ENCODE measurements around the gene APBB2. TPM values are rescaled to one million over a fixed set of nuclear protein-coding genes. Genes with fewer than 3 reads are reported as not detected.

APBB2 gene
- total and polyA plus RNA-seq, 2 of the 8 experiments (the other 6 are each of a cell fraction or from before 2014, with no cell fraction given): 58.7 to 59.4 TPM

- TF ChIP-seq, protein P1, sequence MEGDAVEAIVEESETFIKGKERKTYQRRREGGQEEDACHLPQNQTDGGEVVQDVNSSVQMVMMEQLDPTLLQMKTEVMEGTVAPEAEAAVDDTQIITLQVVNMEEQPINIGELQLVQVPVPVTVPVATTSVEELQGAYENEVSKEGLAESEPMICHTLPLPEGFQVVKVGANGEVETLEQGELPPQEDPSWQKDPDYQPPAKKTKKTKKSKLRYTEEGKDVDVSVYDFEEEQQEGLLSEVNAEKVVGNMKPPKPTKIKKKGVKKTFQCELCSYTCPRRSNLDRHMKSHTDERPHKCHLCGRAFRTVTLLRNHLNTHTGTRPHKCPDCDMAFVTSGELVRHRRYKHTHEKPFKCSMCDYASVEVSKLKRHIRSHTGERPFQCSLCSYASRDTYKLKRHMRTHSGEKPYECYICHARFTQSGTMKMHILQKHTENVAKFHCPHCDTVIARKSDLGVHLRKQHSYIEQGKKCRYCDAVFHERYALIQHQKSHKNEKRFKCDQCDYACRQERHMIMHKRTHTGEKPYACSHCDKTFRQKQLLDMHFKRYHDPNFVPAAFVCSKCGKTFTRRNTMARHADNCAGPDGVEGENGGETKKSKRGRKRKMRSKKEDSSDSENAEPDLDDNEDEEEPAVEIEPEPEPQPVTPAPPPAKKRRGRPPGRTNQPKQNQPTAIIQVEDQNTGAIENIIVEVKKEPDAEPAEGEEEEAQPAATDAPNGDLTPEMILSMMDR (IDR thresholded peaks at IDR 0.05; ENCODE audit: control extremely low read depth in 1 of 3, insufficient read depth in 1 of 3, low read depth in 1 of 3, low read length in 3 of 3): no peak
- no peak for TF ChIP-seq TEAD4 (IDR thresholded peaks at IDR 0.05; ENCODE audit: low read depth, low read length)
- no peak for TF ChIP-seq RAD21 (IDR thresholded peaks at IDR 0.05 in 1 of 2, conservative IDR thresholded peaks at IDR 0.05 in 1 of 2; ENCODE audit: low read depth in 2 of 2, low read length in 2 of 2)
- no peak for TF ChIP-seq USF2 (IDR thresholded peaks at IDR 0.05; ENCODE audit: low read length)
- no peak for TF ChIP-seq CBX8 (IDR thresholded peaks at IDR 0.05; ENCODE audit: borderline replicate concordance, low read depth, low read length)
- TF ChIP-seq, protein P2, sequence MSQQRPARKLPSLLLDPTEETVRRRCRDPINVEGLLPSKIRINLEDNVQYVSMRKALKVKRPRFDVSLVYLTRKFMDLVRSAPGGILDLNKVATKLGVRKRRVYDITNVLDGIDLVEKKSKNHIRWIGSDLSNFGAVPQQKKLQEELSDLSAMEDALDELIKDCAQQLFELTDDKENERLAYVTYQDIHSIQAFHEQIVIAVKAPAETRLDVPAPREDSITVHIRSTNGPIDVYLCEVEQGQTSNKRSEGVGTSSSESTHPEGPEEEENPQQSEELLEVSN (IDR thresholded peaks at IDR 0.05): no peak
Observed at GRCh38 chr4:41120297-41121217, 93.8 kb downstream of the APBB2 start (continued).

All from H1 (cell line).